WTC11 (cell line): ENCODE data around the gene FANCC. TPM values are rescaled to one million over a fixed set of nuclear protein-coding genes. Genes with fewer than 3 reads are reported as not detected.

ENCODE experiments used
- ATAC-seq: fragments of 200-7000 bp; cut with Tn5 transposase; 2 replicates; pipeline ENCODE4 v1.10.0; 2021; ENCODE audit warnings: mild to moderate bottlenecking, moderate library complexity
- CTCF ChIA-PET: fragments of 300-600 bp; sonication (Branson Sonifier 250); formaldehyde crosslinking; loops from one replicate; lab custom pipeline; 2021; ENCODE audit warnings: antibody characterized with exemption; lab: Charles Lee
- POLR2A ChIA-PET: fragments of 350-600 bp; sonication (Branson Sonifier 250); formaldehyde crosslinking; loops from one replicate; lab custom pipeline; 2021; ENCODE audit warnings: antibody characterized with exemption; lab: Charles Lee
- DNase-seq: peaks from one replicate; pipeline ENCODE4 v3.0.0; 2021; ENCODE audit warnings: low spot score
- H3K27ac Mint-ChIP-seq: 2 replicates; pipeline ENCODE4 v1.8.0; 2021; ENCODE audit warnings: mixed read lengths
- H3K27me3 Mint-ChIP-seq: 2 replicates; pipeline ENCODE4 v1.8.0; 2021; ENCODE audit warnings: low read depth, mild to moderate bottlenecking, moderate library complexity, mixed read lengths
- H3K36me3 Mint-ChIP-seq: 2 replicates; pipeline ENCODE4 v1.8.0; 2021; ENCODE audit warnings: mixed read lengths
- H3K4me1 Mint-ChIP-seq: 2 replicates; pipeline ENCODE4 v1.8.0; 2022; ENCODE audit warnings: mixed read lengths
- H3K4me3 Mint-ChIP-seq: 2 replicates; pipeline ENCODE4 v1.8.0; 2021; ENCODE audit warnings: mild to moderate bottlenecking, moderate library complexity, mixed read lengths
- H3K9me3 Mint-ChIP-seq: 2 replicates; pipeline ENCODE4 v1.8.0; 2021; ENCODE audit warnings: mixed read lengths
- ATF6 ChIP-seq: sonication (generic); formaldehyde crosslinking; IDR thresholded peaks from 2 replicates; pipeline ENCODE4 v1.8.1; 2023; ENCODE audit warnings: mild to moderate bottlenecking, missing genetic modification reagents
- CREM ChIP-seq: sonication (generic); formaldehyde crosslinking; IDR thresholded peaks from 2 replicates; pipeline ENCODE4 v1.8.1; 2022; ENCODE audit warnings: mild to moderate bottlenecking, missing genetic modification reagents, moderate library complexity
- EMX1 ChIP-seq: fragments of 250-450 bp; sonication (Bioruptor Pico); IDR thresholded peaks from 2 replicates; pipeline ENCODE4 v1.8.0; 2021; ENCODE audit warnings: mild to moderate bottlenecking
- ESRRA ChIP-seq: sonication (generic); formaldehyde crosslinking; IDR thresholded peaks from 2 replicates; pipeline ENCODE4 v1.8.1; 2022; ENCODE audit warnings: mild to moderate bottlenecking, missing genetic modification reagents, borderline replicate concordance
- IRF1 ChIP-seq: sonication (generic); formaldehyde crosslinking; IDR thresholded peaks from 2 replicates; pipeline ENCODE4 v1.8.0; 2023; ENCODE audit warnings: missing genetic modification reagents
- MXD4 ChIP-seq: fragments of 250-450 bp; sonication (Bioruptor Pico); IDR thresholded peaks from 2 replicates; pipeline ENCODE4 v1.8.0; 2021; ENCODE audit warnings: mild to moderate bottlenecking, moderate library complexity, borderline replicate concordance
- NFYB ChIP-seq: sonication (generic); formaldehyde crosslinking; conservative IDR thresholded peaks from 2 replicates; pipeline ENCODE4 v1.8.0; 2022; ENCODE audit warnings: low read depth, missing genetic modification reagents
- NR1H2 ChIP-seq: sonication (generic); formaldehyde crosslinking; IDR thresholded peaks from 2 replicates; pipeline ENCODE4 v1.9.0; 2021; ENCODE audit warnings: mild to moderate bottlenecking, moderate library complexity, missing genetic modification reagents
- OVOL2 ChIP-seq: fragments of 250-450 bp; sonication (Bioruptor Pico); IDR thresholded peaks from 2 replicates; pipeline ENCODE4 v1.9.0; 2021; ENCODE audit warnings: mild to moderate bottlenecking, borderline replicate concordance
- SOX15 ChIP-seq: fragments of 250-450 bp; sonication (Bioruptor Pico); IDR thresholded peaks from 2 replicates; pipeline ENCODE4 v1.9.0; 2021; ENCODE audit warnings: mild to moderate bottlenecking
- SP1 ChIP-seq: sonication (generic); formaldehyde crosslinking; conservative IDR thresholded peaks from 2 replicates; pipeline ENCODE4 v1.8.1; 2022; ENCODE audit warnings: missing genetic modification reagents
- TP53 ChIP-seq: sonication (generic); formaldehyde crosslinking; IDR thresholded peaks from 2 replicates; pipeline ENCODE4 v1.8.1; 2023; ENCODE audit warnings: mild to moderate bottlenecking, missing genetic modification reagents
- ZBTB21 ChIP-seq: sonication (generic); formaldehyde crosslinking; IDR thresholded peaks from 2 replicates; pipeline ENCODE4 v1.8.1; 2023; ENCODE audit warnings: mild to moderate bottlenecking, missing genetic modification reagents, borderline replicate concordance
- ZNF232 ChIP-seq: sonication (generic); formaldehyde crosslinking; IDR thresholded peaks from 2 replicates; pipeline ENCODE4 v1.8.0; 2022; ENCODE audit warnings: mild to moderate bottlenecking, missing genetic modification reagents
- total RNA-seq: library from RNA; stranded (reverse); gene quantifications from 3 replicates; pipeline ENCODE4 v1.2.3, GENCODE V29; 2021
- TF ChIP-seq, protein P1 (sequence below): sonication (generic); formaldehyde crosslinking; IDR thresholded peaks from 2 replicates; pipeline ENCODE4 v1.8.0; 2022; ENCODE audit warnings: mild to moderate bottlenecking, missing genetic modification reagents
- TF ChIP-seq, protein P2 (sequence below): sonication (generic); formaldehyde crosslinking; conservative IDR thresholded peaks from 2 replicates; pipeline ENCODE4 v1.8.1; 2022; ENCODE audit warnings: mild to moderate bottlenecking, missing genetic modification reagents
- TF ChIP-seq, protein P3 (sequence below): fragments of 250-450 bp; sonication (Bioruptor Pico); IDR thresholded peaks from 2 replicates; pipeline ENCODE4 v1.8.0; 2021; ENCODE audit warnings: mild to moderate bottlenecking
- TF ChIP-seq, protein P4 (sequence below): sonication (generic); formaldehyde crosslinking; IDR thresholded peaks from 2 replicates; pipeline ENCODE4 v1.8.0; 2023; ENCODE audit warnings: mild to moderate bottlenecking, missing genetic modification reagents

The FANCC gene
- total RNA-seq, 1 experiment from 2014 or later, result 10.9 TPM

GRCh38 chr9:95061916-95062595 lies 255.5 kb downstream of the FANCC start:
- TF ChIP-seq ATF6 (CRISPR knock-in tag), result no peak
- no peak for TF ChIP-seq MXD4
- no peak for TF ChIP-seq NFYB (CRISPR knock-in tag)
- TF ChIP-seq, protein P1, sequence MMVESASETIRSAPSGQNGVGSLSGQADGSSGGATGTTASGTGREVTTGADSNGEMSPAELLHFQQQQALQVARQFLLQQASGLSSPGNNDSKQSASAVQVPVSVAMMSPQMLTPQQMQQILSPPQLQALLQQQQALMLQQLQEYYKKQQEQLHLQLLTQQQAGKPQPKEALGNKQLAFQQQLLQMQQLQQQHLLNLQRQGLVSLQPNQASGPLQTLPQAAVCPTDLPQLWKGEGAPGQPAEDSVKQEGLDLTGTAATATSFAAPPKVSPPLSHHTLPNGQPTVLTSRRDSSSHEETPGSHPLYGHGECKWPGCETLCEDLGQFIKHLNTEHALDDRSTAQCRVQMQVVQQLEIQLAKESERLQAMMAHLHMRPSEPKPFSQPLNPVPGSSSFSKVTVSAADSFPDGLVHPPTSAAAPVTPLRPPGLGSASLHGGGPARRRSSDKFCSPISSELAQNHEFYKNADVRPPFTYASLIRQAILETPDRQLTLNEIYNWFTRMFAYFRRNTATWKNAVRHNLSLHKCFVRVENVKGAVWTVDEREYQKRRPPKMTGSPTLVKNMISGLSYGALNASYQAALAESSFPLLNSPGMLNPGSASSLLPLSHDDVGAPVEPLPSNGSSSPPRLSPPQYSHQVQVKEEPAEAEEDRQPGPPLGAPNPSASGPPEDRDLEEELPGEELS (CRISPR knock-in tag), result no peak
- no peak for TF ChIP-seq SOX15 (CRISPR knock-in tag)
- no peak for TF ChIP-seq TP53
- TF ChIP-seq SP1 (CRISPR knock-in tag), result no peak
- Mint-ChIP-seq H3K4me3 (no peak overlapping the region), H3K36me3 (no peaks in the 10 kb centered on the region), H3K27ac (no peak overlapping the region), H3K4me1 (peaks cover 26% of the 10 kb centered on the region), H3K27me3 (no peaks in the 10 kb centered on the region), H3K9me3 (no peaks in the 10 kb centered on the region)
- ChIA-PET CTCF (interaction anchor here (0.9 to 1.9 kb wide), 4 partner anchors 11 to 106 kb away, joined by 3 to 8 read pairs (median 5); no protein-coding TSS in a partner anchor), POLR2A (no interaction called here)
- DNase-seq, result no peak
- no peak for ATAC-seq

- ATAC-seq (no peak), DNase-seq (no peak)
- Mint-ChIP-seq H3K4me3 (no peak overlapping the region), H3K9me3 (no peaks in the 10 kb centered on the region), H3K36me3 (no peaks in the 10 kb centered on the region), H3K27ac (no peak overlapping the region), H3K4me1 (peaks cover 37% of the 10 kb centered on the region), H3K27me3 (no peaks in the 10 kb centered on the region)
- ChIA-PET POLR2A (no interaction called here), CTCF (interaction anchor here (0.8 to 1.9 kb wide), 2 partner anchors 12 to 22 kb away, joined by 3 to 6 read pairs; no protein-coding TSS in a partner anchor)
- TF ChIP-seq SP1 (CRISPR knock-in tag) (no peak), CREM (CRISPR knock-in tag) (no peak), OVOL2 (CRISPR knock-in tag) (no peak), IRF1 (CRISPR knock-in tag) (no peak)
- TF ChIP-seq, protein P2, sequence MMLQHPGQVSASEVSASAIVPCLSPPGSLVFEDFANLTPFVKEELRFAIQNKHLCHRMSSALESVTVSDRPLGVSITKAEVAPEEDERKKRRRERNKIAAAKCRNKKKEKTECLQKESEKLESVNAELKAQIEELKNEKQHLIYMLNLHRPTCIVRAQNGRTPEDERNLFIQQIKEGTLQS (CRISPR knock-in tag), result no peak
- TF ChIP-seq, protein P3, sequence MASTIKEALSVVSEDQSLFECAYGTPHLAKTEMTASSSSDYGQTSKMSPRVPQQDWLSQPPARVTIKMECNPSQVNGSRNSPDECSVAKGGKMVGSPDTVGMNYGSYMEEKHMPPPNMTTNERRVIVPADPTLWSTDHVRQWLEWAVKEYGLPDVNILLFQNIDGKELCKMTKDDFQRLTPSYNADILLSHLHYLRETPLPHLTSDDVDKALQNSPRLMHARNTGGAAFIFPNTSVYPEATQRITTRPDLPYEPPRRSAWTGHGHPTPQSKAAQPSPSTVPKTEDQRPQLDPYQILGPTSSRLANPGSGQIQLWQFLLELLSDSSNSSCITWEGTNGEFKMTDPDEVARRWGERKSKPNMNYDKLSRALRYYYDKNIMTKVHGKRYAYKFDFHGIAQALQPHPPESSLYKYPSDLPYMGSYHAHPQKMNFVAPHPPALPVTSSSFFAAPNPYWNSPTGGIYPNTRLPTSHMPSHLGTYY (CRISPR knock-in tag), result no peak
Measured at GRCh38 chr9:95060916-95061315, 256.6 kb downstream of the FANCC start.

DNA sequence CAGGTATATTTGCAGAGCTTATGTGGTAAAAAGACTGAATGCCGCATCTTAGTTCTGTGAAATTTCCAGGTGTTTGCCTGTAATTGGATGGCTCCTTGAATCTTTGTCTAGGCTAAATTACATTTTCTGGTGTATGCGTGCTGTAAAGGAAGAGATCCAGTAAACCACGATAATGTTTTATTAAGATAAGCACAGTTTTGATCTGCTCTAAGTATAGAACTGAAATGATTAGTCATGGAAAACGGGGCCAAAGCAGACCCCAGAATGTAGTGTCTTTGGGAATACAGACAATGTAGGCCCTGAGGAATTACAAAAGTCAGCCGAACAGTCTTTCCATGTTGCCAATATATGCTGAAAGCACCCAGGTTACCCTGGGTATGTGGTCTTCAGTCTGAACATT lies 257.3 kb downstream of the FANCC start:
- ChIA-PET CTCF (no interaction called here), POLR2A (no interaction called here)
- Mint-ChIP-seq H3K4me3 (no peak overlapping the region), H3K9me3 (no peaks in the 10 kb centered on the region), H3K27ac (no peak overlapping the region), H3K36me3 (no peaks in the 10 kb centered on the region), H3K4me1 (peaks cover 44% of the 10 kb centered on the region), H3K27me3 (no peaks in the 10 kb centered on the region)
- ATAC-seq, result no peak
- DNase-seq, result no peak
- TF ChIP-seq EMX1 (CRISPR knock-in tag) (no peak), ZBTB21 (CRISPR knock-in tag) (no peak), ESRRA (CRISPR knock-in tag) (no peak), NR1H2 (CRISPR knock-in tag) (no peak), ZNF232 (no peak)
- TF ChIP-seq, protein P4, sequence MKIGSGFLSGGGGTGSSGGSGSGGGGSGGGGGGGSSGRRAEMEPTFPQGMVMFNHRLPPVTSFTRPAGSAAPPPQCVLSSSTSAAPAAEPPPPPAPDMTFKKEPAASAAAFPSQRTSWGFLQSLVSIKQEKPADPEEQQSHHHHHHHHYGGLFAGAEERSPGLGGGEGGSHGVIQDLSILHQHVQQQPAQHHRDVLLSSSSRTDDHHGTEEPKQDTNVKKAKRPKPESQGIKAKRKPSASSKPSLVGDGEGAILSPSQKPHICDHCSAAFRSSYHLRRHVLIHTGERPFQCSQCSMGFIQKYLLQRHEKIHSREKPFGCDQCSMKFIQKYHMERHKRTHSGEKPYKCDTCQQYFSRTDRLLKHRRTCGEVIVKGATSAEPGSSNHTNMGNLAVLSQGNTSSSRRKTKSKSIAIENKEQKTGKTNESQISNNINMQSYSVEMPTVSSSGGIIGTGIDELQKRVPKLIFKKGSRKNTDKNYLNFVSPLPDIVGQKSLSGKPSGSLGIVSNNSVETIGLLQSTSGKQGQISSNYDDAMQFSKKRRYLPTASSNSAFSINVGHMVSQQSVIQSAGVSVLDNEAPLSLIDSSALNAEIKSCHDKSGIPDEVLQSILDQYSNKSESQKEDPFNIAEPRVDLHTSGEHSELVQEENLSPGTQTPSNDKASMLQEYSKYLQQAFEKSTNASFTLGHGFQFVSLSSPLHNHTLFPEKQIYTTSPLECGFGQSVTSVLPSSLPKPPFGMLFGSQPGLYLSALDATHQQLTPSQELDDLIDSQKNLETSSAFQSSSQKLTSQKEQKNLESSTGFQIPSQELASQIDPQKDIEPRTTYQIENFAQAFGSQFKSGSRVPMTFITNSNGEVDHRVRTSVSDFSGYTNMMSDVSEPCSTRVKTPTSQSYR (CRISPR knock-in tag), result no peak
